Pancreas (tissue), 10 donors: ENCODE data around the gene PPIL1. TPM values are rescaled to one million over a fixed set of nuclear protein-coding genes. Genes with fewer than 3 reads are reported as not detected.

Source experiments
- ATAC-seq, 4 donors: fragments of 200-7000 bp; cut with Tn5 transposase; one replicate each; pipeline versions ENCODE4 v1.8.0 to v1.9.1; 2020; ENCODE audit warnings: mild to moderate bottlenecking in 4 of 4, moderate library complexity in 4 of 4
- DNase-seq, 6 donors: peaks; one replicate each; pipeline ENCODE4 v3.0.0-alpha.2; 2020
- FAIRE-seq: peaks from 2 replicates; lab custom pipeline; 2012; peaks lifted over from hg19 to GRCh38; lab: Jason Lieb, UNC
- H3K27ac ChIP-seq, 4 donors: fragments of 200-600 bp; sonication (generic); 1 replicate in 3 of 4; 2 replicates in 1 of 4; pipeline versions ENCODE4 v1.5.0 to v1.8.0; 2020
- H3K27me3 ChIP-seq, 4 donors: fragments of 200-600 bp; one replicate each; pipeline ENCODE4 v1.8.0; 2021
- H3K36me3 ChIP-seq, 3 donors: fragments of 200-600 bp; sonication (generic) in 1 of 3; one replicate each; pipeline versions ENCODE4 v1.5.0 to v1.8.0; 2020 to 2021
- H3K4me1 ChIP-seq, 3 donors: fragments of 200-600 bp; one replicate each; pipeline ENCODE4 v1.8.0; 2021
- H3K4me3 ChIP-seq, 4 donors: fragments of 200-600 bp; sonication (generic) in 2 of 4; one replicate each; pipeline versions ENCODE4 v1.5.0 to v1.8.0; 2020 to 2021
- H3K9me3 ChIP-seq, 4 donors: fragments of 200-600 bp; one replicate each; pipeline ENCODE4 v1.8.0; 2021
- whole genome bisulfite sequencing, 2 donors: extraction: QIAGEN DNeasy Blood & Tissue Kit; methylation state at CpG; one replicate each; pipeline ENCODE4 v1.1.7; 2013; 5-methylcytosine and 5-hydroxymethylcytosine counted together
- intact Hi-C, 3 donors: fragments of 100-400 bp; cut with DNase I; formaldehyde crosslinking; loops; one replicate each; pipeline versions ENCODE4 v1.11.1 to v1.14.2; 2022
- polyA plus RNA-seq, 2 donors: library from polyadenylated mRNA; stranded (reverse); fragments of 200-250 nt; gene quantifications; one replicate each; pipeline ENCODE4 v1.2.3, GENCODE V29; 2013
- total RNA-seq, 6 donors: library from RNA; stranded (reverse); fragmentation: NEBNext Ultra II Directional in 4 of 6; extraction: Animal tissue kit (Norgen Biotek cat#: 25700) in 4 of 6; gene quantifications; one replicate each; pipeline versions ENCODE4 v1.2.1 to v1.2.4, GENCODE V29; 2021 to 2023
- TF ChIP-seq, protein P1 (sequence below), 4 donors: fragments of 200-600 bp; sonication (generic) in 3 of 4; IDR thresholded peaks; one replicate each; pipeline versions ENCODE4 v1.5.0 to v1.8.0; 2021; ENCODE audit warnings: antibody characterized with exemption in 4 of 4
- donor health status: healthy with polysubstance abuse.
- donor health status: DM: no; HTN: no; CAD: no; lungs with moderate emphysema.
- donor health status: DM: no; HTN: no; CAD: no.
- donor health status: control.
- donor health status: control.
- donor health status: Bipolar disorder and iron deficiency.
- donor health status: DM: yes; HTN: yes; CAD: no.
- donor health status: DM: no; HTN: no; CAD: no.
- donor health status: DM: no; HTN: no; CAD: no.
- donor health status: DM: yes; HTN: yes; CAD: no.

PPIL1 gene
- total and polyA plus RNA-seq, 8 donors: 5.1 to 13.1 (median 8.7) TPM

DNA sequence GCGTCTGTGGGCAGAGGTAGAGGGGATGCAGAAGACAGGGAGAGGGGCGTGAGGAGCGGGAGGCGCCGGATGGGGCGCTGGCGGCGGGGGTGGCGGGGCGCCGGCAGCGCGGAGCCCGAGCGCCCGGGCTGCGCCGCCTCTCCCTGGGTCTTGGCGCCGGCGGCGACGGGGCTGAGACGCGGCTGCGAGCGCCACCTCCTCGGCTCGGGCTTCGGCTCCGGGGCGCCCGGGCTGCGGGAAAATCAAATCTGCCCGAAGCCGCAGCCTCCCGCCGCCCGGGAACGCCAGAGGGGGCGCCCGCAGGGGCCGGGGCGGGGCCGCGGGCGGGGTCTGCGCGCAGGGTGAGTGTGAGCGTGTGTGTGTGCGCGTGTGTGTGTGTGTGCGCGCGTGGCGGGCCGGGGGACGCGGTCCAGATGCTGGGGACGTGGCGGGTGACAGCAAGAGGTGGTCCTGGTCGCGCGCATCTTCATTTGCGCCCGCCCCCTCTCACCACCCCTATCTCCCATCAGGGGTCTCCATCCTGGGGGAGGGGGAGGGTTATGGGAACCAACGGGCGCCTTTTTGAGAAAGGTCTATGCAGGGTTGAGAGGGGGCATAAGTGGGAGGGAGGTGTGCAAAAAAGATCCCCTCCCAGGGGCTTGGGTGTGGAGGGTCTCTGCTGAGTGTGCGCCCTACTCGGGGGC, 34.7 kb downstream of the PPIL1 start:
- no peaks in the 10 kb centered on the region for H3K36me3 ChIP-seq
- FAIRE-seq: no peak
- WGBS, 2 donors: 1 to 2% methylated on average over 37 to 70 of the region's 70 CpGs
- peaks cover 0 to 6% (median 5%) of the 10 kb centered on the region in 3 donors for H3K4me1 ChIP-seq
- intact Hi-C loops: no loop called here
- peak overlapping the region in 3 of 4 donors; percentile 24 to 46 (median 37) for H3K4me3 ChIP-seq
- peak in 3 of 6 donors; percentile 40 to 77 (median 58) for DNase-seq
- TF ChIP-seq, protein P1, sequence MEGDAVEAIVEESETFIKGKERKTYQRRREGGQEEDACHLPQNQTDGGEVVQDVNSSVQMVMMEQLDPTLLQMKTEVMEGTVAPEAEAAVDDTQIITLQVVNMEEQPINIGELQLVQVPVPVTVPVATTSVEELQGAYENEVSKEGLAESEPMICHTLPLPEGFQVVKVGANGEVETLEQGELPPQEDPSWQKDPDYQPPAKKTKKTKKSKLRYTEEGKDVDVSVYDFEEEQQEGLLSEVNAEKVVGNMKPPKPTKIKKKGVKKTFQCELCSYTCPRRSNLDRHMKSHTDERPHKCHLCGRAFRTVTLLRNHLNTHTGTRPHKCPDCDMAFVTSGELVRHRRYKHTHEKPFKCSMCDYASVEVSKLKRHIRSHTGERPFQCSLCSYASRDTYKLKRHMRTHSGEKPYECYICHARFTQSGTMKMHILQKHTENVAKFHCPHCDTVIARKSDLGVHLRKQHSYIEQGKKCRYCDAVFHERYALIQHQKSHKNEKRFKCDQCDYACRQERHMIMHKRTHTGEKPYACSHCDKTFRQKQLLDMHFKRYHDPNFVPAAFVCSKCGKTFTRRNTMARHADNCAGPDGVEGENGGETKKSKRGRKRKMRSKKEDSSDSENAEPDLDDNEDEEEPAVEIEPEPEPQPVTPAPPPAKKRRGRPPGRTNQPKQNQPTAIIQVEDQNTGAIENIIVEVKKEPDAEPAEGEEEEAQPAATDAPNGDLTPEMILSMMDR (IDR thresholded peaks at IDR 0.05): no peak
- H3K27ac ChIP-seq: no peak overlapping the region
- peak; percentile 67 to 84 (median 74) for ATAC-seq
- H3K27me3 ChIP-seq: no peaks in the 10 kb centered on the region
- H3K9me3 ChIP-seq: no peaks in the 10 kb centered on the region

DNA sequence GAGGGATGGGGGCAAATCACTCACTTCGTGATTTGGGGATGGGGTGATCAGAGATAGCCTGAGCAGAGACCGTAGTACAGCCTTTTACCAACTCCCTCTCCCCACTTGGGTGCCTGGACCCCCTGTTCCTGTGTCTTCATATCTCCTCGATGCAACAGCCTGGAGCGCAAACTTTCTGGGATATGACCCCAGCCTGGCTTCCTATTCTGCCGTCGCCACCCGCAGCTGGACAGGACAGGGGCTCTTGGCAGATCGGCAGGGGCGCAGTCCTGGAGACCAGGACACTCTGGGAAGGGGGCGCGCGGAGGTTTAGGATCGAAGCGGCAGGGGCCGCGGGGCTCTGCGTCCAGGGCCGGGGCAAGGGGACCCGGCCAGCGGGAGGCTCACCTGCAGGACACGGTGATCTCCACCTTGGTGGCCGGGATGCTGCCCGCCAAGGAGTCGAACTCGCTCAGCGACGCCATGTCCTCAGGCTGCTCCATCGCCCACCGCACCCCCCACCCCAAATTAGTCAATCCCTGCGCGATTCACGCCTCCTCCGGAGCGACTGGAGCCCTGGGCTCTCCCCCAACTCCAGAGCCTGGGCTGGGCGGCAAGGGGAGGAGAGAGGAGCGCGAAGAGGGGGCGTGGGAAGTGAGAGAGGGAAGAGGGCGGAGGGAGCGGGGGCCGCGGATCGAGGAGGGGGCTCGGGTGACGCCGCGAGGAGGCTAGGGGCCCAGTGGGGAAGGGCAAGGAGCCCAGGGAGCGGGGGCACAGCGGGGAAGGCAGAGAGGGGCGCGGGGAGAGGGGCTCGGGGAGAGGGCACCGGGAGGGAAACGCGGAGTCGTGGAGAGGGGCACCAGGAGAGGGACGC, 35.5 kb downstream of the PPIL1 start, which contains the start of gene CPNE5:
Gene CPNE5 (minus strand): TSS at position 549 of the 853 bp plus-strand sequence. CDS start 67 bp downstream, at position 482.
- DNase-seq (peak in 1 of 6 donors; percentile 73), ATAC-seq (peak in 1 of 4 donors; percentile 8), FAIRE-seq (no peak)
- 24 to 29% methylated on average over 54 to 57 of the region's 57 CpGs for WGBS, 2 donors
- TF ChIP-seq, protein P1 (IDR thresholded peaks at IDR 0.05): no peak
- intact Hi-C loops: no loop called here
- H3K4me1 ChIP-seq: peaks cover 0 to 6% (median 5%) of the 10 kb centered on the region in 3 donors
- peak within 1 kb of the TSS in 3 of 4 donors; percentile 24 to 46 (median 37) for H3K4me3 ChIP-seq
- H3K27ac ChIP-seq: no peak within 1 kb of the TSS
- H3K36me3 ChIP-seq: no peaks in the 10 kb centered on the region
- H3K27me3 ChIP-seq: no peaks in the 10 kb centered on the region
- no peaks in the 10 kb centered on the region for H3K9me3 ChIP-seq

GRCh38 chr6:36837686-36838085, 36.9 kb downstream of the PPIL1 start:
- Histone ChIP-seq H3K9me3 (no peaks in the 10 kb centered on the region), H3K36me3 (no peaks in the 10 kb centered on the region), H3K4me1 (peaks cover 0 to 6% (median 5%) of the 10 kb centered on the region in 3 donors), H3K27ac (no peak overlapping the region), H3K27me3 (no peaks in the 10 kb centered on the region), H3K4me3 (no peak overlapping the region)
- DNase-seq (no peak), FAIRE-seq (no peak), ATAC-seq (no peak)
- TF ChIP-seq, protein P1 (IDR thresholded peaks at IDR 0.05): no peak
- intact Hi-C loops: no loop called here
- 96% methylated on average over 6 of the region's 6 CpGs for WGBS, 2 donors

DNA sequence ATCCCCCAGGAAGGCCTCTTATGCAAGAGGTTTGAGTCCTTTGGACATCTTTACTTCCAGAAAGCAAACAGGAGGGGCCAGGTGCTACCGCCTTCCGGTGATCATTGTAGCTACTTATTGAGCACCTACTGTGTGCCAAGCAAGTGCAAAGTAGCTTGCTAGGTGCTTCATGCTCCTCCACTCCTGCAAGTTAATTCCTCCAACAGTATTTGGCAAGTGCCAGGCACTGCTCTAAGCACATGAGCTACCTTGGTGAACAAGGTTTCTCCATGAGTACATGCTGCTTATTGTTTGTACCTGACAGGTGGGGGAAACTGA, 37.6 kb downstream of the PPIL1 start:
- TF ChIP-seq, protein P1 (IDR thresholded peaks at IDR 0.05): no peak
- FAIRE-seq (no peak), DNase-seq (no peak), ATAC-seq (no peak)
- WGBS, 2 donors: 92 to 93% methylated on average over 2 of the region's 2 CpGs
- no peaks in the 10 kb centered on the region for H3K27me3 ChIP-seq
- no peaks in the 10 kb centered on the region for H3K9me3 ChIP-seq
- intact Hi-C loops: no loop called here
- peaks cover 0 to 6% (median 5%) of the 10 kb centered on the region in 3 donors for H3K4me1 ChIP-seq
- H3K36me3 ChIP-seq: no peaks in the 10 kb centered on the region
- H3K4me3 ChIP-seq: no peak overlapping the region
- H3K27ac ChIP-seq: no peak overlapping the region
